ENCODE measurements around the gene PNMA8A. TPM values are rescaled to one million over a fixed set of nuclear protein-coding genes. Genes with fewer than 3 reads are reported as not detected.

Gene PNMA8A
- total and polyA plus RNA-seq, 2 of the 13 experiments (the other 11 are each of a cell fraction or from before 2014, with no cell fraction given) = 0.13 to 0.51 TPM

GRCh38 chr19:46494146-46494940 is 23.0 kb upstream of the PNMA8A start (continued):
- TF ChIP-seq ZNF574 (CRISPR knock-in tag; IDR thresholded peaks at IDR 0.05) (no peak), ZNF205 (CRISPR knock-in tag; IDR thresholded peaks at IDR 0.05) (no peak), KMT2A (CRISPR knock-in tag; IDR thresholded peaks at IDR 0.05) (no peak), ZNF234 (CRISPR knock-in tag; conservative IDR thresholded peaks at IDR 0.05) (no peak), TRIM24 (CRISPR knock-in tag; IDR thresholded peaks at IDR 0.05) (no peak), CEBPB (IDR thresholded peaks at IDR 0.05; ENCODE audit: borderline replicate concordance, low read depth, low read length) (no peak)
- TF ChIP-seq, protein P1, sequence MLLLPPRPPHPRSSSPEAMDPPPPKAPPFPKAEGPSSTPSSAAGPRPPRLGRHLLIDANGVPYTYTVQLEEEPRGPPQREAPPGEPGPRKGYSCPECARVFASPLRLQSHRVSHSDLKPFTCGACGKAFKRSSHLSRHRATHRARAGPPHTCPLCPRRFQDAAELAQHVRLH (CRISPR knock-in tag; IDR thresholded peaks at IDR 0.05; ENCODE audit: borderline replicate concordance, low read depth) = no peak

DNA sequence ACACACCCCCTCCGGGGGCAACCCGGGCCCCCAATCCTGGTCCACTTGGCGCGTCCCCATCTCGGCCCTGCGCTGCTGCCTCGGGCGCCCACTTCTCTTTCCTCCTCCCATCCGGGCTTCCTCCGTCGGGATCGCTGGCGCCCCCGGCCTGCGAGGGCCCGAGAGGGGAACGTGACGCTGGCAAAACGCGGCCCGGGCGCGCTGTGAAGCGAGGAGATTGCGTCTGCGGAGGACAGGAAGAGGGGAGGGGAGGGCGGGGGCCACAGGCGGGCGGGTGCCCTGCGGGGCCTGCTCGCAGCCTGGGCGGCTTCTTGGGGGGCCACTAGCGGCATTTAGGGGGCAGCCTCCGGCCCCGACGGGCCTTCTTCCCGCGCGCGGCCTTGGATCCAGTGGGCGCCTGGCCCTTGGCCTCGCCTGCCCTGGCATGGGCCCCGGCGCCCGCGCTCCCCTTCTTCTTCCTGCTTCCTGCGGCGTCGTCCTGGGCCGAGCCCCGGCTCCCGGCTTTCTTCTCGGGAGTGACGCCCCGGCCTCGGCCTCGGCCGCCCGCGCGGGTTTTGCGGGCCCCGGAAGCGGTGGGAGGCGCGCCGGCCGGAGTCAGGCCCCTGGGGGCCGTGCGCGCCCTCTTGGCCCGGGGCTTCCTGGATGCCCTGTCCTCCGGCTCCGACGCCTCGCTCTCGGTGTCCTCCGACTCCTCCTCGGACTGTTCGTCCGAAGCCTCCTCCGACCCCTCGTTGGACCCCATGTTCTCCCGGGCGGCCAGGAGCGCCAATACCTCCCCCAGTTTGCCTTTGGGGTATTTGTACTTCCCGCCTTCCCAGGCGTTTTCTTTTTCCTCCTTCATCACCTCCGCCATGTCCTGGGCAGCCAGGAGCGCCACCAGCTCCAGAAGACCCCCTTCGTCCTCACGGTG is 22.1 kb upstream of the PNMA8A start:
- in situ Hi-C loops (cut with HindIII; ENCODE audit: extremely low pct_ligation_motif_present, low pct_unique_long_range_greater_than_20kb) = no loop called here
- no peak overlapping the region for H3K4me2 ChIP-seq (ENCODE audit: low read depth, low read length)
- no peak for ATAC-seq
- H3K9ac ChIP-seq (ENCODE audit: insufficient read depth, low read depth, low read length) = no peak overlapping the region
- no peaks in the 10 kb centered on the region for H3K36me3 ChIP-seq (replicated peaks in 1 of 2; ENCODE audit: control insufficient read depth in 1 of 2, insufficient read depth in 2 of 2, low read length in 2 of 2)
- WGBS (ENCODE audit: low lambda C conversion rate) = 78% methylated on average over 71 of the region's 92 CpGs
- no peak overlapping the region for H2AFZ ChIP-seq (ENCODE audit: low read length)
- BruUV-seq (replicated peaks) = no TSS peak
- H3K9me3 ChIP-seq (ENCODE audit: low read length) = no peaks in the 10 kb centered on the region
- CTCF ChIA-PET (ENCODE audit: low intra/inter-chr PET ratio, low total read pairs) = no interaction called here
- no peak overlapping the region for H3K27ac ChIP-seq (ENCODE audit: extremely low read length, insufficient read depth, low read length)
- no peak for DNase-seq (ENCODE audit: low spot score)
- no peak for FAIRE-seq
- intact Hi-C loops (cut with micrococcal nuclease; ENCODE audit: unreplicated experiment) = no loop called here
- H3K27me3 ChIP-seq (ENCODE audit: control insufficient read depth in 1 of 2, insufficient read depth in 2 of 2, low read length in 2 of 2) = peaks cover 5 to 33% of the 10 kb centered on the region in 2 experiments
- POLR2A ChIA-PET = no interaction called here
- H3K79me2 ChIP-seq (ENCODE audit: insufficient read depth, low read length) = no peaks in the 10 kb centered on the region
- H3K4me3 ChIP-seq (replicated peaks in 1 of 3; ENCODE audit: insufficient read depth in 1 of 3, low read depth in 2 of 3, low read length in 3 of 3) = no peak overlapping the region
- H4K20me1 ChIP-seq (ENCODE audit: insufficient read depth, low read length) = no peaks in the 10 kb centered on the region
- 0 out of 2 replicates have a peak, but pooled peaks cover 2% of the 10 kb centered on the region for H3K4me1 ChIP-seq (ENCODE audit: insufficient read depth, low read length)
- TF ChIP-seq PRDM15 (CRISPR knock-in tag; IDR thresholded peaks at IDR 0.05) = no peak
- TF ChIP-seq JUND (CRISPR knock-in tag; IDR thresholded peaks at IDR 0.05) = no peak
- no peak for TF ChIP-seq TARDBP (CRISPR knock-in tag; IDR thresholded peaks at IDR 0.05)

Measured in HepG2 (cell line).